Measurements from ENCODE around the gene LETM1. TPM values are rescaled to one million over a fixed set of nuclear protein-coding genes. Genes with fewer than 3 reads are reported as not detected.

LETM1 gene
- total RNA-seq, 1 experiment from 2014 or later: 67.3 TPM

DNA sequence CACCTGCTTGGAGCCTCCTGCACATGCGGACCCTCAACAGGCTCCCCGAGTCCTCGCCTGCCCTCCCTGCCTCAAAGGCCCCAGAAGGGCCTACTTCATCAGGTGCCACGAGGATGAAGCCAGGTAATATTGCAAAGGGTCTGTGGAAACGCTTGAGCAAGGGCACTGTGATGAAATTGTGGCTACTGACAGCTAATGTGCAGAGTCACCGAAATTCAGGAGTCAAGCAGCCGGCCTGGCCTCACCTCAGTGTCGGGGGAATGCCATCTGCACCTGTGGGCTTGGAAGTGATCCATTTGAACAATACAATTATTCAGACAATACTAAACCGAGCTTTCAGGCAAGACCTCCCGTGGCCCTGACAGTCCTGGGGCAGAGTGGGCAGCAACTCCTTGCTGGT lies 66.0 kb downstream of the LETM1 start:
- Histone ChIP-seq H3K79me2 (ENCODE audit: insufficient read depth, low read length) (no peaks in the 10 kb centered on the region; the same call in 1 of the 2 replicates), H3K27me3 (ENCODE audit: insufficient read depth, low read length) (no peaks in the 10 kb centered on the region), H3K27ac (ENCODE audit: low read depth, low read length) (no peak overlapping the region), H3K4me2 (ENCODE audit: low read length) (no peak overlapping the region), H3K4me1 (ENCODE audit: control insufficient read depth in 1 of 2, insufficient read depth in 2 of 2, low read length in 2 of 2) (peaks cover 0 to 12% of the 10 kb centered on the region in 2 experiments; a peak in 3 of 4 replicates), H3K9ac (ENCODE audit: low read length) (no peak overlapping the region), H4K20me1 (ENCODE audit: insufficient read depth) (no peaks in the 10 kb centered on the region), H3K36me3 (ENCODE audit: control insufficient read depth in 1 of 2, insufficient read depth in 2 of 2, low read length in 2 of 2) (no peaks in the 10 kb centered on the region), H2AFZ (ENCODE audit: low read depth, low read length, poor library complexity, severe bottlenecking) (no peak overlapping the region), H3K9me3 (ENCODE audit: control insufficient read depth in 1 of 2, insufficient read depth in 1 of 2, low read depth in 1 of 2, low read length in 2 of 2) (no peaks in the 10 kb centered on the region), H3K9me2 (ENCODE audit: insufficient read depth) (no peaks in the 10 kb centered on the region), H3K4me3 (replicated peaks in 1 of 2; ENCODE audit: low read depth in 1 of 2, low read length in 2 of 2) (no peak overlapping the region)
- ChIA-PET CTCF (no interaction called here), RAD21 (ENCODE audit: low non-redundant PET in 1 of 2, low total read pairs in 2 of 2, uncharacterized antibody in 2 of 2, unreplicated experiment in 2 of 2) (no interaction called here), POLR2A (no interaction called here)
- ATAC-seq: no peak
- TF ChIP-seq ZBTB33 (IDR thresholded peaks at IDR 0.05; ENCODE audit: extremely low read depth, insufficient replicate concordance, low read length) (no peak), EZH2 (IDR thresholded peaks at IDR 0.05) (no peak), ZFX (IDR thresholded peaks at IDR 0.05) (no peak), EZH2phosphoT487 (IDR thresholded peaks at IDR 0.05; ENCODE audit: borderline replicate concordance) (no peak)
- TF ChIP-seq, protein P1, sequence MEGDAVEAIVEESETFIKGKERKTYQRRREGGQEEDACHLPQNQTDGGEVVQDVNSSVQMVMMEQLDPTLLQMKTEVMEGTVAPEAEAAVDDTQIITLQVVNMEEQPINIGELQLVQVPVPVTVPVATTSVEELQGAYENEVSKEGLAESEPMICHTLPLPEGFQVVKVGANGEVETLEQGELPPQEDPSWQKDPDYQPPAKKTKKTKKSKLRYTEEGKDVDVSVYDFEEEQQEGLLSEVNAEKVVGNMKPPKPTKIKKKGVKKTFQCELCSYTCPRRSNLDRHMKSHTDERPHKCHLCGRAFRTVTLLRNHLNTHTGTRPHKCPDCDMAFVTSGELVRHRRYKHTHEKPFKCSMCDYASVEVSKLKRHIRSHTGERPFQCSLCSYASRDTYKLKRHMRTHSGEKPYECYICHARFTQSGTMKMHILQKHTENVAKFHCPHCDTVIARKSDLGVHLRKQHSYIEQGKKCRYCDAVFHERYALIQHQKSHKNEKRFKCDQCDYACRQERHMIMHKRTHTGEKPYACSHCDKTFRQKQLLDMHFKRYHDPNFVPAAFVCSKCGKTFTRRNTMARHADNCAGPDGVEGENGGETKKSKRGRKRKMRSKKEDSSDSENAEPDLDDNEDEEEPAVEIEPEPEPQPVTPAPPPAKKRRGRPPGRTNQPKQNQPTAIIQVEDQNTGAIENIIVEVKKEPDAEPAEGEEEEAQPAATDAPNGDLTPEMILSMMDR (IDR thresholded peaks at IDR 0.05 in 2 of 3, conservative IDR thresholded peaks at IDR 0.05 in 1 of 3; ENCODE audit: borderline replicate concordance in 1 of 3, insufficient read depth in 1 of 3, low read depth in 2 of 3, low read length in 2 of 3): no peak
- DNase-seq (ENCODE audit: low read depth, low spot score): no peak
- intact Hi-C loops (cut with micrococcal nuclease): no loop called here
- BruUV-seq (replicated peaks): no TSS peak
